Measurements from ENCODE around the gene JAK2. TPM values are rescaled to one million over a fixed set of nuclear protein-coding genes. Genes with fewer than 3 reads are reported as not detected.

JAK2 gene
- total RNA-seq, 4 donors from 2014 or later, result 23.7 to 39.6 (median 37.8) TPM

- TF ChIP-seq CTCF (IDR thresholded peaks at IDR 0.05) (no peak), EP300 (IDR thresholded peaks at IDR 0.05) (no peak), POLR2A (IDR thresholded peaks at IDR 0.05) (no peak)
- H3K27ac ChIP-seq, result no peak overlapping the region
- no peaks in the 10 kb centered on the region for H3K9me3 ChIP-seq
- no peaks in the 10 kb centered on the region for H3K27me3 ChIP-seq
- no peak for DNase-seq (ENCODE audit: low spot score in 2 of 2)
- H3K4me1 ChIP-seq, result peaks cover 0 to 13% (median 9%) of the 10 kb centered on the region in 4 donors
- H3K4me3 ChIP-seq, result no peak overlapping the region
- WGBS, 2 donors, result 61 to 78% methylated on average over 4 of the region's 4 CpGs
- no peaks in the 10 kb centered on the region for H3K36me3 ChIP-seq
These were observed 4.9 kb upstream of the JAK2 start for GRCh38 chr9:4980086-4980727.

GRCh38 chr9:4982721-4983482 lies 2.2 kb upstream of the JAK2 start:
- Histone ChIP-seq H3K27ac (peak overlapping the region in 1 of 4 donors; percentile 98), H3K36me3 (no peaks in the 10 kb centered on the region), H3K4me3 (no peak overlapping the region), H3K9me3 (no peaks in the 10 kb centered on the region), H3K27me3 (no peaks in the 10 kb centered on the region), H3K4me1 (peaks cover 0 to 28% (median 17%) of the 10 kb centered on the region in 4 donors)
- 83 to 90% methylated on average over 2 of the region's 2 CpGs for WGBS, 2 donors
- TF ChIP-seq EP300 (IDR thresholded peaks at IDR 0.05) (no peak), POLR2A (IDR thresholded peaks at IDR 0.05) (no peak), CTCF (IDR thresholded peaks at IDR 0.05) (no peak)
- no peak for DNase-seq (ENCODE audit: low spot score in 2 of 2)

GRCh38 chr9:4983601-4984165 lies 1.4 kb upstream of the JAK2 start:
- Histone ChIP-seq H3K9me3 (no peaks in the 10 kb centered on the region), H3K27me3 (no peaks in the 10 kb centered on the region), H3K27ac (peak overlapping the region; percentile 88 to 98 (median 97)), H3K4me3 (peak overlapping the region; percentile 77 to 92 (median 88)), H3K4me1 (peaks cover 0 to 36% (median 20%) of the 10 kb centered on the region in 4 donors), H3K36me3 (no peaks in the 10 kb centered on the region)
- no peak for TF ChIP-seq CTCF (IDR thresholded peaks at IDR 0.05)
- no peak for TF ChIP-seq EP300 (IDR thresholded peaks at IDR 0.05)
- no peak for DNase-seq (ENCODE audit: low spot score in 2 of 2)
- 44 to 47% methylated on average over 5 of the region's 5 CpGs for WGBS, 2 donors

GRCh38 chr9:4984171-4984620 lies 876 bp upstream of the JAK2 start:
- peaks cover 0 to 41% (median 20%) of the 10 kb centered on the region in 4 donors for H3K4me1 ChIP-seq
- peak in 1 of 2 donors; percentile 13 for DNase-seq (ENCODE audit: low spot score in 2 of 2)
- peak overlapping the region; percentile 88 to 98 (median 97) for H3K27ac ChIP-seq
- no peaks in the 10 kb centered on the region for H3K9me3 ChIP-seq
- H3K36me3 ChIP-seq, result no peaks in the 10 kb centered on the region
- 11 to 13% methylated on average over 17 to 19 of the region's 25 CpGs for WGBS, 2 donors
- peak overlapping the region; percentile 77 to 92 (median 88) for H3K4me3 ChIP-seq
- TF ChIP-seq CTCF (IDR thresholded peaks at IDR 0.05) (no peak), POLR2A (IDR thresholded peaks at IDR 0.05) (no peak), EP300 (IDR thresholded peaks at IDR 0.05) (no peak)
- H3K27me3 ChIP-seq, result no peaks in the 10 kb centered on the region

All from tibial nerve (tissue), 4 donors.